A172 (cell line): ENCODE measurements around the gene FOXD4L3. TPM values are rescaled to one million over a fixed set of nuclear protein-coding genes. Genes with fewer than 3 reads are reported as not detected.
"Not testable (repeated sequence)": the region's sequence is repeated elsewhere in the genome, so short reads cannot be mapped to it uniquely, and the experiment has no call there.

Experiments used
- DNase-seq: peaks from one replicate; pipeline ENCODE4 v3.0.0-alpha.2; 2015; ENCODE audit warnings: low spot score
- total RNA-seq: library from RNA; depleted of rRNA; stranded (reverse); fragments of >200 nt; shearing (Covaris generic); gene quantifications from 2 replicates; pipeline ENCODE4 v1.2.3, GENCODE V29; 2014; rRNA removed

FOXD4L3 gene
- not detected in 2 replicates for total RNA-seq

DNA sequence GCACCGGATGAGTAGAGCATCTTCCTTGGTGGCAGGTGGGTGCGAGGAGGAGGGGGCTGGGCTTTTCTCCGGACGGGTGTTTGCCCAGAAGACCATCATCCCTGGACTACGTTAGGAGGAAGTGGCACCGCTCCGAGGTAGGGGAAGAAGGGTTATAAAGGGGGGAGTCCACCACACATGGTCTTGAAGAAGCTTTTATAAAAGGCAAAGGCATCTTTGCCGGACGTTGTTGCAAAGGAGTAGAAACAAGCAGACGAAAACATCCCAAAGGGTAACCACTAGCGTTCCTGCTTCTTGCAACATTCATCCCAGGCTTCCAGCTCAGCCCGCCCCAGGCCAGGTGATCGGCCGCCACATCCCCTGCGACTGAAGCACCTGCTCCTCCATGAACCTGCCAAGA is at the start of gene FOXD4L3:
Gene FOXD4L3 (plus strand): TSS at position 301 of the 400 bp plus-strand sequence. CDS start 85 bp downstream, at position 386.
- DNase-seq, result not testable (repeated sequence)

DNA sequence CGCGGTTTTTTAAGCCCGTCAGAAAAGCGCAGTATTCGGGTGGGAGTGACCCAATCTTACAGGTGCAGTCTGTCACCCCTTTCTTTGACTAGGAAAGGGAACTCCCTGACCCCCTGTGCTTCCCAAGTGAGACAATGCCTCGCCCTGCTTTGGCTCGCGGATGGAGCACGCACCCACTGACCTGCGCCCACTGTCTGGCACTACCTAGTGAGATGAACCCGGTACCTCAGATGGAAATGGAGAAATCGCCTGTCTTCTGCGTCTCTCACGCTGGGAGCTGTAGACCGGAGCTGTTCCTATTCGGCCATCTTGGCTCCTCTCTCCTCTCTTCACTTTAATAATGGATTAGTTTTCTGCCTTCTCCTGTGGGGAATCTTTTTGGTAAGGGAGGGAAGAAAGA is 21.6 kb upstream of the FOXD4L3 start:
- DNase-seq, result not testable (repeated sequence)

DNA sequence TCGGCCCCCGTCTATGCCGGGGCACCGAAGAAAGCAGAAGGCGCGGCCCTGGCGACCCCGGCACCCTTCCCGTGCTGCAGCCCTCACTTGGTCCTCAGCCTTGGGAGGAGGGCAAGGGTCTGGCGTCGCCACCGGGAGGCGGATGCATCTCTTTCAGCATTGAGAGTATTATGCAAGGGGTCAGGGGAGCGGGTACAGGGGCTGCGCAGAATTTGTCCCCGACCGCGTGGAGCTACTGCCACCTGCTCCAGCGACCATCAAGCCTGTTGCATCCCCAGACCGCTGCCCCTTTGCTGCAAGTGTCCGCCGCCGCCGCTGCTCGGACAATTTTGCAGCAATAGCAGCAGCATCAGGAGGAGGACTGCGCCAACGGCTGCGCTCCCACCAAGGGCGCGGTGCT is 1.1 kb downstream of the FOXD4L3 start:
- DNase-seq, result not testable (repeated sequence)

DNA sequence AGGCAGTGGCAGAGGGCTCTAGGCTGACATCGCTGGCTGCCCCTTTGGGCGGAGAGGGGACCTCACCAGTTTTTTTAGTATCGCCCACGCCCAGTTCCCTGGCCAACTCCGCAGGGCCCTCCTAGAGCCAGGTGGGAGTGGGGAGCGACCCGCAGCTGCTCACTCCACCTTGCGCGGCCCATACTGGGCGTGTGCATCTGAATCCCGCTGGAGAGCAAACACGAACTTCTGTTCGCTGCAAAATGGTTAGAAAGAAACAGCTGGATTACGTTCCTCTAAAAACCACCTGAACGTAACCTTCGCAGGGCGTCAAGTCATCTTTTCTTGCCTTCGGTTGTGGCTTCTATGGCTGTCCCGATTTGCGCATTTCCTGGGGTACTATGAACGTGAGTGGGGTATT is 1.5 kb downstream of the FOXD4L3 start:
- DNase-seq, result not testable (repeated sequence)

DNA sequence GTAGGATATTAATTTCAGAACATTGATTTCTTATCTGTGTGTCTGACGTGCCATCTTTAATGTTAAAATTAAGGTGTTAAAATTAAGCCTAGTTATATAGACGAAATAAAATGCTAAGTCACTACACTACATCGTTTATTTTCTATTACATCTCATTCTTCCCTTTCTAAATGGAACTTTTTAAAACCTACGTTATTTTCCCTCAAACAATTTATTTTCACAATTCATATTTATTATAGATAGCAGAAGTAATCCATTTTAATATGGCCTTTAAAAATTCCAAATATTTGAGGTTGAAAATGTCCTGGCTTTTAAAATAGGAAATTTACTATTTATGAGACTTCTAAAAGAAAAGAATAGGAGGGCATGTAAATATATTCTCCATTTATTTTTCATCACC is 2.1 kb downstream of the FOXD4L3 start:
- not testable (repeated sequence) for DNase-seq

DNA sequence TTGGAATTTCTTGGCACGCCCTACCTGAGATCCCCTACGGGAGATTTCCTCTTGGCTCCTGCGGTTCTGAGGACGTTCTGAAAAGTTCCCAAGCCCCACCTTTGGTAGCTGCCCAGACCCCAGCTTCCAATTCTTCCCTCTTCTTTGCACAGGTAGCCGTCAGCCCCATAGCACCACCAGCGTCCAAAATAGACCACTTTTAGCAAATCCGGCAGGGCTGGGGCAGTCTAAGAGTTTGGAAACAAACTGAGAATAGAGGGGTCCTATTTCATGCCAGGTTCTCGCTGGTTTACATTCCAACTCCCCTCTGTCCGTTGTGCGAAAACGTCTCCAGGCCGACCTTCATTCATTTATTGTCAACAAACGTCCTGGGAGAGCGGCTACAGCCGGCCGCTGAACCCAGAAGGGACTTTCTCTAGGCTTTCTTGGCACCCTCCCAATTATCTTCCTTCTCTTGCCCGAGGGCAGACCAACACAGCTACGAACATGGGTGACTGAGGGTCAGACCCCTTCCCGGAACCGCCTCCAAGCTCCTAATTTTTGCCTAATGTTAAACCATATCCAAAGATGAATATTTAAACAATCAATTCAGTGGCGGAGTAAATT is 3.1 kb downstream of the FOXD4L3 start:
- DNase-seq, result not testable (repeated sequence)

DNA sequence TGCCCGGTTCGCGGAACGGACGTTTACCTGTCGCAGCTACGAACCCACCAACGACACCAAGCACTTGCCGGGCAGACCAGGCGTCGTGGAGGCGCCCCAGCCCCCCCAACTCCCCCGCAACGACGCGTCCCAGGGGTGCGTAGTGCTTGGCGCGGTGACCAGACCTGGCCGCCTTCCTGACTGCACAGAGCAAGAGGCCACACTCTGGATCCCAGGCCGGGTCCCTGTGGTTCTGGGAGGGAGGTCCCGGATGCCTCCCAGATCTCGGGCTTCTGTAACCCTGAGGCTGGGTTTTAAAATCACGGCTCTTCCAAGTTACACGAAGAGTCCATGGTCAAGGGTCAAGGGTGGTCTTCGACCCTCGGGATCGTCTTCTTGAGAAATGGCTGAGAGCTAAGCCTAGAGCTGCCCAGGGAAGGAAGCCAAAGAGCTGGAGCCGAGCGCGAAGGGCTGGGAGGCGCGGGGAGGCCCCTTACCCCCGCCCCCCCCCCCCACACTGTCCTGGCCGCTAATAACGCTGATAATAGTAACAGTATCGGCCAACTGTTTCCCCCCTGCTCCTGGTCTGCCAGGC is 3.8 kb downstream of the FOXD4L3 start:
- DNase-seq, result not testable (repeated sequence)

DNA sequence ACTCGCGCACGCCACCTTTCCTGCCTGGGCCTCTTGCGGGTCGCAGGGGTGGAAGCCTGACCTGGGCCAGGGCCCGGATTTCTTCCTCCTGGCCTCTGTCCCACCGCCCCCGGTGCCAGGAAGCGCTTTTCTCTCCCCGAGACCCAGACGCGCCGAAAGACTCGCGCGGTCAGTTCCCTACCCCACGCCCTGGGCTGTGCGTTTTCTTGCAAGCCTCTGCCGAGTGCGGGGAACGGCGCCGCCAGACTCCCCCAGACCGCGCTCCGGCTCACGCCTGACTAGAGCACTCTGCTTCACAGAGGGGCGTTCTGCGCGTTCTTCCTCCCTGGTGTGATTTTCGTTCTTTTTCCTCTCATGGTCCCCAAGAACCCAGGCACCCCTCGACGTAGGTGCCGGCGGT is 4.5 kb downstream of the FOXD4L3 start:
- not testable (repeated sequence) for DNase-seq

DNA sequence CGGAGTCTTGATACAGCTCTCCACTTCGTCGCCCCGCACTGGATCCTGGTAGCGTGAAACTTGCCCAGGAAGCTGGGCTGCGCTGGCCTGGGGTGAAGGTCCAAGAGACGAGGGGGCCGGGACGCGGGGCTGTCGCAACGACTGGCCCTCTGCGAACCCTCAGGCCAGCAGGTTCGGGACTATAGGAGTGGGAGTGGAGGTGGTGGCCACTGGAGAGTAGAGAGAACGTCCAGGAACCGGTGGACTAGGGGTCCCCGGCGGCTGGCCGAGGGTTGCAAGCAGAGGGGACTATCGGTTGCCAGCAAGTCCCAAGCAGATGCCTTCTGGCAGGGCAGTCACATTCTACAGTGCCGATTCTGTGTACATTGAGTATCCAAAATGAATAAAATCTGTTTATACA is 5.0 kb downstream of the FOXD4L3 start:
- DNase-seq, result not testable (repeated sequence)

DNA sequence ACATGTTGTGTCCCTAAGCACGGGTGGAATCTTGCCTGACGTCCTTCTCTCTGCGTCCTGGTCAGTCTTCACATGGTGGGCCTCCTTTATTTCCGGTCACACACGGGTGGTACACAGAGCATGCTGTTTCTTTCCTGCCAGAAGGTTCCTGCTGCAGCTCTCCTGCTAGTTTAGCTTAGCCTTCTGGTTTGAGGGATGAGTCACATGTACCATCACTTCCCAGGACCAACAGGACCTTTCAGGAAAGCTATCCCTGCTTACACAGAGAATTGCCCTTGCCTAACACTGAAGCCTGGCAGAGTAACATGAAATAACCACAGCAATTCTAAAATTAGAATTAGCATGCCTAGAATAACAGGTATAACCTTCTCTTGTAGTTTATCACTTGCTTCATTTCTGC is 8.5 kb downstream of the FOXD4L3 start:
- DNase-seq, result not testable (repeated sequence)

DNA sequence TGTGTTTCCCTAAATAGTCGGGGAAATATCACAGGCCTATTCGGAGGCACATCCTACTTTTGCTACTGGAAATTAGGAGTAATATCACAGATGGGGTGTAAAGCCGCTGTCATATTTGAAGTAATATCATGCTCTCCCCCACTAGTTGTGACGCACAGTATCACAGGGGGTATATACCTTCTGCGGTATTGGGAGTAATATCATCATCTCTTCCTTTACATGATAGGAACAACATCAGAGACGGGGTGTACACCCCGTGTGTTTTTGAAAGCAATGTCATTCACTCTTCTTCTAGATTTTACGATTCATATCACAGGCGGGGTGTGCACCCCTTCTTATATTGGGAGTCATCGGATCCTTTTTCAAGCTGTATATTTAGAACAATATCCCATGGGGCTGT is 15.5 kb downstream of the FOXD4L3 start:
- not testable (repeated sequence) for DNase-seq

DNA sequence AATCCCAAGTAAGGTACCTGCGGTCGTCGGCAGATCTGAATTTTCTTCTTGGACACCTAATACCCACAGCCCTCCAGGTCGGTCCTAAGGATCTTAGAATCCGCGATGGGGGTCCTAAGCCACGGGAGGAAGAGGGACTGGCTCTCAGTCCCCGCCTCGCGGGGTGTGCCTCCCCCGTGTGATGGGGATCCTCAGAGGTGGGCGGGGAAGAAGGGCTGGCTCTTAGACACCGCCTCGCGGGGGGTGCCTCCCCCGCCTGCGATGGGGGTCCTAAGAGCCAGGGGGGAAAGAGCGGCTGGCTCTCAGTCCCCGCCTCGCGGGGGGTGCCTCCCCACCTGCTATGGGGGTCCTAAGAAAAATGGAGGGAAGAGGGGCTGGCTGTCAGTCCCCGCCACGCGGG is 21.1 kb downstream of the FOXD4L3 start:
- DNase-seq, result not testable (repeated sequence)

DNA sequence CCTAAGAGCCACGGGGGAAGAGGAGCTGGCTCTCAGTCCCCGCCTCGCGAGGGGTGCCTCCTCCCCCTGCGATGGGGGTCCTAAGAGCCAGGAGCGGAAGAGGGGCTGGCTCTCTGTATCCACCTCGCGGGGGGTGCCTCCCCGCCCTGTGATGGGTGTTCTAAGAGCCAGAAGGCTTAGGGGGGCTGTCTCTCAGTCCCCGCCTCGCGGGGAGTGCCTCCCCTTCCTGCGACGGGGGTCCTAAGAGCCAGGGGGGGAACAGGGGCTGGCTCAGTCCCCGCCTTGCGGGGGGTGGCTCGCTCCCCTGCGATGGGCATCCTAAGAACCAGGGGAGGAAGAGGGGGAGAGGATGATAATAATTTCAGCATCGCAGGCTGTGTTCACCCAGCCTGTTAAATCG is 21.9 kb downstream of the FOXD4L3 start:
- DNase-seq, result not testable (repeated sequence)

DNA sequence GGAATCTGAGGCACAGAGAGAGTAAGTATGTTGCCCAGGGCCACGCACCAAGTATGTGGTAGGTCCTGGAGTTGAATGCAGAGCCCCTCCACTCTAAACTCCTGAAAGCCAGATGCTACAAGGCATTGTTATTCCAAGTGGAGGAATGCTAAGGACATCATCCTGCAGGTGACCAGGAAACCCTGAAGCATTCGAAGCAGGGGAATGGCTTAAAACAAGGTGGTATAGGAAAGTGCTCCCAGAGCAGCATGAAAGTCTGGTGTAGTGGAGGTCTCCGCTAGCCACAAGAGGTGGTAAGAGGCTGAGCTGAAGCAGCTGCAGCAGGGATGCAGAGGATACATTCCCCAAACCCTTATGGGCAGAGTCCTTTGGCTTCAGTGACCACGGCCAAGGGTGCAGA is 26.4 kb downstream of the FOXD4L3 start:
- DNase-seq, result not testable (repeated sequence)

DNA sequence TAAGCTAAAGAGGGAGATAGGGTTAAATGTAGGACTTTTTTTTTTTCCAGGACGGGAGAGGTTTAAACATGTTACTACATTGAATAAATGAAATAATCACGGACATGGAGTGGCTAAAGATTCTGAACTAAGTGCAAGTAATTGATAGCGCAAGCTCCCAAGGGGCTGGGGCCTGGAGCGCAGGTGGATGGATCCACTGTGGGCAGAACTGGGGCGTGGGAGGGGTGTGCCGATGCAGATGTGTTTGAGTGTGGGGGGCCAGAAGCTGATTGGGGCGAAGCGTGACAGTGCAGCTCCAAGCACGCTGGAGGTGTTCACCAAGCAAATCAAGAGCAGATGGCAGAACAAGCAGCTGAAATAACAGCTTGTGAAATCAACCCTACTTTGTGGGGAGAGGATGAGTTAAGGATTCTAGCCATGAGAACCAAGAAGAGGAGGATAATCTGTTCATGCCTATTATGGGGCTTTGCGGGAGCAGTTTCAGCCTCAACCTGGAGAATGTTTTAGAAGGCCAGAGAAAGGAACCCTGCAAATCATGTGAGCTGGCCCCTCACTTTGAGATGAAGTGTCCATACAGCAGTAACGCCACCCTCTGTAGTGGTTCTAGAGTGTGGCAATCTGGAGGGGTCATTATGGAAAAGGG is 28.0 kb downstream of the FOXD4L3 start:
- not testable (repeated sequence) for DNase-seq

DNA sequence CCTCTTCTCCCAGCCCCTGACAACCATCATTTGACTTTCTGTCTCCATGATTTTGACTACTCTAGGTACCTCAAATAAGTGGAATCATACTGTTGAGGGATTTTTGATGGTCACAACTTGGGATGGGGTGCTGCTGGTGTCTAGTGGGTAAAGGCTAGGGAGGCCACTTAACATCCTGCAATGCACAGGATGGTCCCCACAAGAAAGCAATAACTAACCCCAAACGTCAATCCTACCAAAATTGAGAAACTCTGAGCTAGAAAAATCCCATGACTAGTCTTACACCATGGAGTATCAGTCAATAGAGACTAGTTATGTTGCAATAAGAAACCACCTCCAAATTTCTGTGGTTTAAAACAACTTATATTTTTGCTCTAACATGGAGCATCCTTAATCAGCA is 29.5 kb downstream of the FOXD4L3 start:
- DNase-seq, result not testable (repeated sequence)

DNA sequence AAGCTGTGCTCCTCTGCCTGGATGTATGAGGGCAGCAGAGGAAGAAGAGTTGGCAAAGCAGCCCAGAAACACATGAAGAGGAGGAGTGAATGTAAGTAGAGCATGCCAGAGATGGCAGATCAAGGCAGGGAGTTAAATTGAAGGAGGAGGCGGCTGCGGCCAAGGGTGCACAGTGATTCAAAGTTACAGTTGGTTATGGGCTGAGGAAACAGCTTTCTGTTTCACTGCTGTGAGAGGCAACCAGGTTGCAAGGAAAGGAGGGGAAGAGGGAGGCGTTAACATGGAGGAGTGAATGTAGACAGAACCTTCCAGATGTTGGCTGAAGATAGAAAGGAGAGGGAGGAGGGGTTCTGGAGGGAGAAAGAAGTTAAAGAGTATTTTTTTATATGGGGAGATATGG is 33.3 kb downstream of the FOXD4L3 start:
- DNase-seq, result not testable (repeated sequence)

DNA sequence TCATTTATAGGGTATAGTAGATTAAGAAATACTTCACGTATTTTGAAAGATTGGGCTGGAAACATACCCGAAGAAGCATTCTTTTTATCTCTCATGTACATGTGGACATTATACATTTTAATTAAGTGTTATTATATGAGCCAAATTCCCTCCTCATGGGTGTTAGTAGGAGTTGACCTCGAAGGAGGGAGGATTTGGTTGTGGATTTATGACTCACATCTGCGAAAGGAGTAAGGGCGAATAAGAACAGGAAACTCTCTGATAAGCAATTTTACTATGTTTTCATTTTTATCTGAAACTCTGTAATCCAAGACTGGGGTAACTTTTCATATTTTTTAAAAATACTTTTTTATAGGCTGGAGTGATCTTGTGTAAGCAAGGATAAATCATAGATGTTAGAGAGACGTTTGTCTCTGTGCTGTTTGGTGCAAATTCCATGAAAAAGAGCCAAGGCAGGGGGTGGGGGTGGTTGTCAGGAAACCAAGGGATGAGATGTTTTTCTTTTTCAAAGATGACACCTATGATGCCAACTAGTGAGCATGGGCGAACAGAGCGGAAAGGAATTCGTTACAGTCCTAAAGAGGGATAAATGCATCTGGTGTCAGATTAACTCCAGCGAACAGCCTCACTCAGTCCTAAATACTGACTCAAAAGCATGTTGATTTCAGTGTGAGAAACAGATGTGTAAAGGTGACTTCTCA is 34.1 kb downstream of the FOXD4L3 start:
- not testable (repeated sequence) for DNase-seq

DNA sequence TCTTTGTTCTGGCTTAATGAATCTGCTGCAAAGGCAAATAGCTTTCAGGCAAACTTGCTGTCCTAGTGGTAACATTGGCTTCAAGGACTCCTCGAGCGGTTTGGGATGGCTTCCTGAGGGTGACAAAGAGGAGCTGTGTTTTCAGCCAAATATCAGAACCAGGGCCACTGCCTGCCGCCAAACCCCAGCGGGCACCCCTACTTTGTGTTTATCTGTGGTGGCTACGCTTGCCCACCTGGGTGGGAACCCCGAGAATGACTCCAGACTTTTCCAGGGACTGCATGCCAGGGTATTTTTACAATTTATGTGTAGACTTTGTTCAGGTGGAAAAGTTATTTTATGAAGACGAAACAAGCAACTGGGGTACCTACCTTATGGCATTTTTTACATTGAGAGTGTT is 35.3 kb downstream of the FOXD4L3 start:
- DNase-seq, result not testable (repeated sequence)

DNA sequence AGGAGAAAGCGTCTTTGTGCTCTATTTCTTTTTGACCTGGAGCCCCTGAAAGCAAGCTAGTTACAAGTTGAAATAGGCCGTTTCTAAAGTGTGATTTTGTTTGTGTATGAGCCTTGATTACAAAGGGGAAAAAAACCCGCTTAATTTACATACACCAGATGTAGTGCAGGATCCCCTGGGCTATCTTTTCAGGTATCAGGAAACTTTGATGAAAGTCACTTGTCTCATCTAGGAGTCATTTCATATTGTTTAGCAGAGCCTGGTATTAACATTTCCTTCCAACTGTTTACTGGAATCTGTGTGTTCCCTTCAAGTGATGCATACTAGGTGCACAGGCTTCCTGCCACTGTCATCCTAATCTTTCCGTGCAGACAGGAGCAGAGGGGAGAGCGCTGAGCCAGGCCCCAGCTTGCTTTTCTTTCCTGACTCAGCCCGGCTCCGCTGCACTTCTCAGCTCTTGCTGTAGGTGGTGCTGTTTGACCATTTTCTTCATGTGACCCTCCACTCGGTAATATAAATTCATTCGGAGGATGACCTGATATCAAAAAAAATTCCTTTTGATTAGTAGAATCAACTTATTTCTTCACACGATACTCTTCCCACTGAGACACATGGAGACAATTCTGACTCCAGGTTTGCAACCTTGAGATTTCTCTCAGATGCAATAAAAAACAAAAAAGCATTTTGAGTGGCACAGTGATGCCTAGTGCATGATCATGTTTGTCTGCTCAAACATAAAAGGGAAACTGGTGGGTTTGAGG is 39.8 kb downstream of the FOXD4L3 start:
- DNase-seq, result not testable (repeated sequence)

DNA sequence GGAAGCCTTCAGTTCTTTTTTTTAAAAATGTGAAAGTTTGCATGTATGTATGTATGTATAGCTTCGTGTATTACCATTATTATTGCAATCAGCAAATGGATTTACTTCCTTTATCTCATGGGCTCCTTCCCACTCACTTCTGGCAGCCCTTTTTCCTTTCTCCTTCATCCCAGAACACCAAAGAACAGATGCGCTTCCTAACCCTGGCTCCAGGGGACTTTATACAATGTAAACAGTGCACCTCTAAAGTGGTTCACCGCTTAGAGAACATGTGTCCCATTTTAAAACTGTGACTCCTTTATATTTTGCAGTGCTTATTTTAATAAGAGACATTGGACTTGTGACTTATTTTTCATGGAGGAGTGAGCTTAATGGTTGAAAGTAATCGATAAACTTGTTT is 40.6 kb downstream of the FOXD4L3 start:
- DNase-seq, result not testable (repeated sequence)

DNA sequence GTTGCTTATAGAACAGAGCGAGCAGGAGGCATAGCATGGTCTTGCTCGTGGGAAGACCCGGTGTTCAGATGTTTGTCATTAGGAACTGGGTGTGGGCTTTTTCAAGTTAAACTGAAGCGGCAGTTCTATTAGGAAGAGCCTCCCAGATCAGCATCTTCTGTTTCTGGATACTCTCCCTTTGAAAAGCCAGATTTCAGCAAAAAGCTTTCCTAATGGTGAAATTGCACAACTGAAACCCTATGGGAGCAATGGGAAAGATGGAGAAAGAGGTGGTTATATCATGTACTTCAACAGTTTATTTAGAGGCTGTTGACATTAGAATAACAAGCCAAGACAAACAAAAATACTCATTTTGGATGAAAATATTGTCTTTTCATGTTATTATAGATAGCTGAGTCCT is 41.3 kb downstream of the FOXD4L3 start:
- not testable (repeated sequence) for DNase-seq
